ENCODE measurements around the gene DOCK4.

DOCK4 gene

GRCh38 chr7:112056409-112056808 is 149.8 kb downstream of the DOCK4 start:
- no peak for DNase-seq (ENCODE audit: low read depth in 3 of 3)

DNA sequence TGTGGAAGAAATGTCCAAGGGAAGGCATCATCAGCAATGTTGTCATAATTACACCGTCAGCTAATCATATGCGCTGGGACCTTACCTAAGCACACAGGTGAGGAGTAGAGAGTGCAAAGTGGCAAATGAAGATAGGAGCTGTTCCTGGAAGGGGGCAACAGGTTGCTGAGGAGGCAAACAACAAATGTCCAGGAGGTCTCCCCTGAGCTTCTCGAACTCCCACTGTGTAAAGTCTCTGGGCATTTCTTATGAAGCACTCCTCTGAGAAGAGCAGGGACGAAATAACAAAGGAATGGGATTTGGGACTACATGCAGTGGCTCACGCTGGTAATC is 152.5 kb downstream of the DOCK4 start:
- no peak for DNase-seq (ENCODE audit: low read depth in 3 of 3)

GRCh38 chr7:112052993-112053736 is 153.0 kb downstream of the DOCK4 start:
- DNase-seq (ENCODE audit: low read depth in 3 of 3): no peak

DNA sequence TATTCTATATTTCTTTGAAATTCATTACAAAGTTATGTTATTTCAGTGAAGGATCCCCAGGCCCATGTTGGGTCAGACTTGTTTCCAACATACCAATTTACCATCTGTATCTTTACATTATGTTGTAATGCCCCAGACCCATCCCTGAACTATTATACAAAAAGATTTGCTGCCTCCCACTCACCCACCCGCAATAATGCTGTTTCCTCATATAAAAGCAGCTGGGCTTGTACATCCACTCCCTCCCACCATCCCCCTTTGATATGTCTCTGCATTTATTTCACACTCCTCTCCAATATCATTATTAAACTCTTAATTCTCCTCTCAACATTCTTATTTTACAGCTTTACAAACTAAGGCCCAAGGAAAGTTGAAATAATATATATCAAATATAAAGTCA is 153.7 kb downstream of the DOCK4 start:
- no peak for DNase-seq (ENCODE audit: low read depth in 3 of 3)

DNA sequence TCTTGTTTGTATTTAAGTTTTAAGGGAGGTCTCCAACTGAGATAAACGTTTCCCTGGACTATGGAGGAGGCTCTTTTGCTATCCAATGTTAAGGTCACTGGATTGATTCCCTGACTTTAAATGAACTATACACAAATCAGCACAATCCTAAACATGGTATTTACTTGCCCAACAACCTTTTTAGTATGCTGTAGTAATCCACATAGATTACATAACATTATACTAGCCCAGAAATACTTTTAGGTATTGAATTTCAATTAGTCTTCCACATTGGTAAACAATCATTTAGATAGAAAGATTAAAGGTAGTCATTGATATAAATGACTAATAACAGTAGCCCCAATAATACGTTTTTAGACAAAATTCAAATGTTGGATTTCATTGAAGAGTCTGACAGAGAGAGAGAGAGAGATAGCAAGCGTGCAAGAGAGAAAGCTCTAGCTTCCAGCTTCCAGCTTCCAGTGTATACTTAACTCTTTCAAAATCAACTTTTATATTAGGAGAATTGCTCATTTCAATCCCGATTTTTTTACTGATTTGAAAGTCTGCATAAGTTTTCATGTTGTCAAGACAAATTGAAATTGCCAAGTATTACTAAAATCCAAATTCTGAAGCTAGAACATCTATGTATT is 155.8 kb downstream of the DOCK4 start:
- no peak for DNase-seq (ENCODE audit: low read depth in 3 of 3)

DNA sequence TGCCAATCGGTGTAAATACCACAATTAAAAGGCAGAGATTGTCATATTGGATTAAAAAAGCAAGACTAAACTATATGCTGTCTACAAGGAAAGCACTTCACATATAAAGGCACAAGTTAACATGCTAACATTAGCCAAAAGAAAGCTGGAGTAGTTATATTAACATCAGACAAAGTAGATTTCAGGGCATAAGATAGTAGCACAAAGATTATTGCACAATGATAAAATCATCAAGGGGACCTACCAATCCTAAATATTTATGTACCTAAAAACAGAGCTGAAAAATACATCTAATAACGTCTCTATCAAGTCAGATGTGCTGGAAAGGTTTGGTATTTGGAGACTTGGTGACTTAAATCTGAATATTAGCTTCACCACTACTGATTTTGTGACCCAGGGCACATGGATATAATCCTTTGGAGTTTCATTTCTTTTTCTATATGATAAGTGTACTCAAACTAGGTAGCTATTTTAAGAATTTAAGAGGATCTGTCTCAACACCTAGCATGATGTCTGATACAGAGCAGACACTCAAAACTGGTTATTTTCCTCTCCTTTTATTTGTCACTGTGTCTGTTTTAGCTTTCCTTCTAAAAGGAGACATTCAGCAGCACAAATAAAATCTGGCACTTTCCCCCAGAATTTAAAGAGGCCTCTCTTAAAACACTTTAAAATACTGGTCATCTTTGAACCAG is 156.5 kb downstream of the DOCK4 start:
- DNase-seq (ENCODE audit: low read depth in 3 of 3): no peak

- no peak for DNase-seq (ENCODE audit: low read depth in 3 of 3)
Measured at GRCh38 chr7:112047421-112047820, 158.8 kb downstream of the DOCK4 start.

- DNase-seq (ENCODE audit: low read depth in 3 of 3): no peak
Measured at GRCh38 chr7:112045222-112045621, 161.0 kb downstream of the DOCK4 start.

- no peak for DNase-seq (ENCODE audit: low read depth in 3 of 3)
Measured at GRCh38 chr7:112042631-112043030, 163.6 kb downstream of the DOCK4 start.

- DNase-seq (ENCODE audit: low read depth in 3 of 3): no peak
Measured at GRCh38 chr7:112038353-112038752, 167.8 kb downstream of the DOCK4 start.

DNA sequence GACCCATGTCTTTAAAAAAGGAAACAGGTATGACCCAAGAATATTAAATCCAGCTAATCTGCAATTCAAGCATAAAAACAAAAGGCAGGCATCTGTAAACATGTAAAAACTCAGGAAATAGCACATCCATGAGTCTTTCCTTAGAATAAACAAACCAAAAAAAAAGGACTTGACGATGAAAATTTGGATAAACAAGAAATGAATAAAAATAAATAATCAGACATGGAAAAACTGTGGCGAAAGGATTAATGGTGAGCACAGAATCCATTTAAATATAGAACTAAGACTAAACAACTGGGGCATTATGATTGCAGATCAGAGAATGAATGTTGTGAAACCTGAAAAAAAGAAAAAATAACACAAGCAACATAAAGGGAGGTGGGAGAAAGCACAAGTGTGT is 170.1 kb downstream of the DOCK4 start:
- no peak for DNase-seq (ENCODE audit: low read depth in 3 of 3)

DNA sequence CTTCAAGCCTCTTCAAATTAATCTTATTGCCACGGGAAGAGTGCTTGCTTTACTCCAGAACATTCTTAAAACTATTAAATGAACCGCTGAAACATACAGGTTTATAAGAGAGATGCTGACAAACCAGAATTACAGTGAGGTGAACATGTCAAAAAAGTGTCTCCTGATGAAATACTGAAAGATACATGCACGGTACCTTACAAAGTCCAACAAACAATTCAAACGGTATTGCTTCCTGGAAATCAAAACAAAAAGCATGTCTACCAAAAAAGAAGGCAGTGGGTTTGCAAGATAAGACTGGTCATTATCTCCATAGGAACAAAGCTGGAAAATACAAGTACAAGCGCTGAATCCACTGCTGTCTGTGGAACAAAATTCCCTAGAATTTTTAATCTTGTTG is 174.5 kb downstream of the DOCK4 start:
- DNase-seq (ENCODE audit: low read depth in 3 of 3): no peak

DNA sequence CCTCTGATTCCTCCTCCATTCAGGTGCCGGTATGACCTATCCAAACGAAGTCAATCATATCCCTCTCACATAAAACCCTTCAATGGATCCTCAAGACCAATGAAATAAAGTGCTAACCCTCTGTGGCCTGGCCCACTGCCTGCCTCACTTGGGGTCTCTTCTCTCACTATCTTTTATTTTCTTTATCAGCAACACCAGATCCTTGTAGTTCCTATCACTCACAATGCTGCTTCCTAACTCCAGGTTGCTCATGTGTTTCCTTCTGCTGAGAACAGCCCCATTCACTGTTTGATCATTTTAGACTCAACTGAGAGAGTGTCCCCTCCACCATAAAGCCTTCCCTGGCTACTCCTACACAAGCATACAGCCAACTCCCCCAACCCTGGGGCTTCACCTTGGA is 180.6 kb downstream of the DOCK4 start:
- DNase-seq (ENCODE audit: low read depth in 3 of 3): no peak

- no peak for DNase-seq (ENCODE audit: low read depth in 3 of 3)
Measured at GRCh38 chr7:112023786-112024185, 182.4 kb downstream of the DOCK4 start.

GRCh38 chr7:112023282-112023681 is 182.9 kb downstream of the DOCK4 start:
- no peak for DNase-seq (ENCODE audit: low read depth in 3 of 3)

DNA sequence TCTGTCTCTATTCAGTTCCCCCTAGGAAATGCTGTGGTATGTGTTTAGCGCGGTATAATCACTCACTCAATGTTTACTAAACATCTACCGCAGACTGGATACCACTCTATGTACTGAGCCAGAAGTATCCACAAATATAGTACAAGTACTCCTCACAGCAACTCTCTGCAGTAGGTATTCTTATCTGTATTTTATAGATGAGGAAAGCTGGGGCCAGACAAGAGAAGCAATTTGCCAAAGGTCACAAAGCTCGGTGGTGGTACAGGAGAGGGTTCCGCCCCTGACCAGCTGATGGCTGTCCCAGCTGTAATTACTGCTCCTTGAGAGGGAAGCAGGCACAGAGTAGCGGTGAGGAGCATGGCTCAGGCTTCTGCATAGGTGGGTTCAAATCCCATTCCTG is 184.1 kb downstream of the DOCK4 start:
- DNase-seq (ENCODE audit: low read depth in 3 of 3): no peak

DNA sequence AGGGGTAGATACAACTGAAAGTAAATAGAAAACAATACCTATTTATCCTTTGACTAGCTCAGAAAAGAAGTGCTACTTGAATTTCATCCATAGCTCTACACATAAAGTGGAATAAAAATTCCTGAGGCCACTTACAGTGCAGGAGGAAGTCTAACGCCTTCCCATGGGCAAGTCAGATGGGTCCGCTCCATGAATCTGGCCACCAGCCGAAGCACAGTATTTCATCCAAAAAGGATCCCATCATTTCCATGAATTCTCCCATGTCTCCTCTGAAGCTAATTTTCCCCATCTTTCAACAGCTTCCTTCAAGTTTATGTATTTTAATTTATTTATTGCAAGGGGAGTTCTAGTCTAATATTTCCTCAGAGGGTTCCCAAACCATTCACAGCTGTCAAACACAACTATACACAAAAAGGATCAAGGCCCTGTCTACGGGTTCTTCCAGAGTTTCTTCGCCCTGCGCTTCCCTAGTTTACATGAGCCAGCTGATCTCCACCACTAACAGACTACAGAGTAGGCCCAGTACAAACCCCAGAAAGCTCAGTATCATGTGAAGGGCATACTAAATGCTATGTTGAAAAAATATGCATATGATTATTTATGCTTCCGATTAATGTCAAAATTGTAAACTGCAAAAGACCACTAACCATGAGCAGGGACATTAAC is 184.7 kb downstream of the DOCK4 start:
- DNase-seq (ENCODE audit: low read depth in 3 of 3): no peak

GRCh38 chr7:112020800-112021199 is 185.4 kb downstream of the DOCK4 start:
- no peak for DNase-seq (ENCODE audit: low read depth in 3 of 3)

DNA sequence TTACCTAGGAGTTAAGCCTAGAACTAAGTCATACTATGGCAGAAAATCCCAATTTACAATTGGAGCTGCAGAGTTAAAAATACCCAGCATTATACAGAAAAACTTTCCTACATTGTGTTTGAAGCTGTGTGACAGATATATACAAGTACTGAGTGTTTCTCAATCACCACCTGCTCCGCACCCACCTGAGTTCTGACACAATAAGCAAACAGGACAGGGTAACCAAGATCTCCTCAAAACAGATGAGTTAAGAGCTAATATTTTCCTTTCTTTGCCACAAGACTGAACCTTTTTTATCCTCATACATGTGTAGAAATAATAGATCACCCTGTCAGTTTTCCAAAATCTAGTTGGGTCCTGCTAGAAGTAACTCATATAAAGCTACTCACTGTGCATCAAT is 186.3 kb downstream of the DOCK4 start:
- DNase-seq (ENCODE audit: low read depth in 3 of 3): no peak

- no peak for DNase-seq (ENCODE audit: low read depth in 3 of 3)
Measured at GRCh38 chr7:112018305-112019030, 187.7 kb downstream of the DOCK4 start.

DNA sequence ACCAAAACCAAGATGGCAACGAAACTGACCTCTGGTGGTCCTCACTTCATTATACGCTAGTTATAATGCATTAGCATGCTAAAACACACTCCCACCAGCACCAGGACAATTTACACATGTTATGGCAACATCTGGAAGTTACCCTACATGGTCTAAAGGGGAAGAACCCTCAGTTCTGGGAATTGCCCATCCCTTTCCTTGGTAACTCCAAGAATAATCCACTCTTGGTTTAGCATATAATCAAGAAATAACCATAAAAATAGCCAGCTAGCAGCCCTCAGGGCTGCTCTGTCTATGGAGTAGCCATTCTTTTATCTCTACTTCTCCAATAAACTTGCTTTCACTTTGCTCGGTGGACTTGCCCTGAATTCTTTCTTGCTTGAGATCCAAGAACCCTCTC is 191.1 kb downstream of the DOCK4 start:
- no peak for DNase-seq (ENCODE audit: low read depth in 3 of 3)

GRCh38 chr7:112014347-112014746 is 191.9 kb downstream of the DOCK4 start:
- no peak for DNase-seq (ENCODE audit: low read depth in 3 of 3)

Data from stimulated activated CD4-positive, alpha-beta T cell treated with anti-CD3 and anti-CD28 coated beads, TNF-alpha, amount 100 ng/mL, for 48 hours (primary cell).